H1 (cell line): ENCODE measurements around the gene DEFB125. TPM values are rescaled to one million over a fixed set of nuclear protein-coding genes. Genes with fewer than 3 reads are reported as not detected.
"Not testable (repeated sequence)": the region's sequence is repeated elsewhere in the genome, so short reads cannot be mapped to it uniquely, and the experiment has no call there.

Experiments
- CTCF ChIA-PET: fragments of 300-600 bp; sonication (Branson Sonifier 250); formaldehyde crosslinking; loops from one replicate; lab custom pipeline; 2021; ENCODE audit not compliant: partially characterized antibody; lab: Charles Lee
- POLR2A ChIA-PET: fragments of 300-600 bp; sonication (Branson Sonifier 250); formaldehyde crosslinking; loops from one replicate; lab custom pipeline; 2021; ENCODE audit warnings: inconsistent platforms; ENCODE audit not compliant: partially characterized antibody; lab: Charles Lee
- DNase-seq, 2 experiments: peaks; one replicate each; pipeline versions ENCODE4 v3.0.0 to v3.0.0-alpha.2; 2010 to 2022; ENCODE audit warnings: low spot score in 2 of 2, low read depth in 1 of 2, mixed read lengths in 1 of 2
- FAIRE-seq: peaks from 2 replicates; lab custom pipeline; 2011; peaks lifted over from hg19 to GRCh38; lab: Jason Lieb, UNC
- H2AFZ ChIP-seq: 2 replicates; pipeline ENCODE4 v1.8.1; 2012; ENCODE audit warnings: low read length, inconsistent platforms
- H2AK5ac ChIP-seq: 2 replicates; pipeline ENCODE4 v1.6.1; 2013; ENCODE audit warnings: low read depth, low read length
- H2BK120ac ChIP-seq: replicated peaks from 2 replicates; pipeline ENCODE3; 2013; ENCODE audit warnings: low read depth, low read length, inconsistent platforms
- H2BK12ac ChIP-seq: 2 replicates; pipeline ENCODE4 v1.6.1; 2013; ENCODE audit warnings: low read depth, low read length
- H2BK15ac ChIP-seq: 2 replicates; pipeline ENCODE4 v1.6.1; 2013; ENCODE audit warnings: low read length
- H2BK20ac ChIP-seq: 2 replicates; pipeline ENCODE4 v1.6.1; 2013; ENCODE audit warnings: low read length
- H2BK5ac ChIP-seq: 2 replicates; pipeline ENCODE4 v1.6.1; 2013; ENCODE audit warnings: low read depth, low read length
- H3K14ac ChIP-seq: 2 replicates; pipeline ENCODE4 v1.6.1; 2013; ENCODE audit warnings: inconsistent platforms; ENCODE audit not compliant: insufficient read length
- H3K18ac ChIP-seq: 2 replicates; pipeline ENCODE4 v1.6.1; 2013; ENCODE audit warnings: low read length; ENCODE audit errors: extremely low read depth
- H3K23ac ChIP-seq: 2 replicates; pipeline ENCODE4 v1.6.1; 2013; ENCODE audit warnings: inconsistent platforms; ENCODE audit not compliant: insufficient read length
- H3K23me2 ChIP-seq: 2 replicates; pipeline ENCODE4 v1.6.1; 2013; ENCODE audit warnings: low read depth, low read length
- H3K27ac ChIP-seq: 2 replicates; pipeline ENCODE4 v1.6.1; 2011; ENCODE audit warnings: low read depth, low read length, inconsistent platforms
- H3K27me3 ChIP-seq, 4 experiments: replicated peaks in 1 of 4; 1 replicate in 1 of 4; 2 replicates in 3 of 4; pipeline versions ENCODE4 v1.6.1 to v1.8.1; 2011 to 2013; ENCODE audit warnings: low read length in 3 of 4, mild to moderate bottlenecking in 3 of 4, inconsistent platforms in 2 of 4, mixed read lengths in 2 of 4, moderate library complexity in 1 of 4; ENCODE audit not compliant: control insufficient read depth in 3 of 4, insufficient read depth in 3 of 4; ENCODE audit errors: extremely low read depth in 1 of 4
- H3K36me3 ChIP-seq, 4 experiments: 2 replicates each; pipeline versions ENCODE4 v1.6.1 to v1.8.1; 2011 to 2013; ENCODE audit warnings: mild to moderate bottlenecking in 4 of 4, low read length in 3 of 4, moderate library complexity in 2 of 4, control low read depth in 1 of 4, inconsistent platforms in 1 of 4; ENCODE audit not compliant: insufficient read depth in 4 of 4, control insufficient read depth in 2 of 4
- H3K4ac ChIP-seq: replicated peaks from 2 replicates; pipeline ENCODE3; 2013; ENCODE audit warnings: low read length, low read depth, mixed read lengths, inconsistent platforms; ENCODE audit not compliant: insufficient read length
- H3K4me1 ChIP-seq, 4 experiments: replicated peaks in 1 of 4; 1 replicate in 1 of 4; 2 replicates in 3 of 4; pipeline versions ENCODE4 v1.6.1 to v1.8.1; 2011 to 2013; ENCODE audit warnings: low read length in 3 of 4, inconsistent platforms in 2 of 4, mixed read lengths in 1 of 4; ENCODE audit not compliant: insufficient read depth in 4 of 4, control insufficient read depth in 3 of 4
- H3K4me2 ChIP-seq, 2 experiments: 2 replicates each; pipeline versions ENCODE4 v1.6.1 to v1.8.1; 2011 to 2013; ENCODE audit warnings: low read depth in 2 of 2, low read length in 2 of 2, control low read depth in 1 of 2, inconsistent platforms in 1 of 2, mild to moderate bottlenecking in 1 of 2; ENCODE audit not compliant: insufficient read depth in 1 of 2
- H3K4me3 ChIP-seq, 4 experiments: fragments of 200-600, 300-600 bp in 1 of 4; sonication (generic), shearing (Covaris generic), sonication (Bioruptor Twin) in 1 of 4; 2 replicates each; pipeline versions ENCODE4 v1.5.1 to v1.8.1; 2011 to 2016; ENCODE audit warnings: low read length in 4 of 4, low read depth in 3 of 4, control low read depth in 2 of 4, inconsistent platforms in 2 of 4, mild to moderate bottlenecking in 2 of 4, mixed read lengths in 1 of 4, moderate library complexity in 1 of 4; ENCODE audit not compliant: insufficient read depth in 2 of 4; ENCODE audit errors: extremely low read depth in 1 of 4
- H3K56ac ChIP-seq: replicated peaks from 2 replicates; pipeline ENCODE3; 2013; ENCODE audit warnings: low read depth, mild to moderate bottlenecking, mixed read lengths, low read length, inconsistent platforms; ENCODE audit not compliant: insufficient read length
- H3K79me1 ChIP-seq: 2 replicates; pipeline ENCODE4 v1.6.1; 2013; ENCODE audit warnings: low read depth, low read length, control low read depth
- H3K79me2 ChIP-seq, 2 experiments: 2 replicates each; pipeline versions ENCODE4 v1.6.1 to v1.8.1; 2012 to 2013; ENCODE audit warnings: low read length in 2 of 2, mild to moderate bottlenecking in 2 of 2, inconsistent platforms in 1 of 2; ENCODE audit not compliant: insufficient read depth in 2 of 2, control insufficient read depth in 1 of 2
- H3K9ac ChIP-seq, 4 experiments: replicated peaks in 1 of 4; 1 replicate in 1 of 4; 2 replicates in 3 of 4; pipeline versions ENCODE4 v1.6.1 to v1.8.1; 2011 to 2013; ENCODE audit warnings: low read depth in 3 of 4, low read length in 3 of 4, control low read depth in 2 of 4, mild to moderate bottlenecking in 2 of 4, moderate library complexity in 2 of 4, inconsistent platforms in 1 of 4; ENCODE audit errors: extremely low read depth in 1 of 4
- H3K9me3 ChIP-seq, 2 experiments: 2 replicates each; pipeline versions ENCODE4 v1.6.1 to v1.8.1; 2012 to 2013; ENCODE audit warnings: mild to moderate bottlenecking in 2 of 2, moderate library complexity in 2 of 2, control low read depth in 1 of 2, inconsistent platforms in 1 of 2, low read depth in 1 of 2, low read length in 1 of 2, mixed read lengths in 1 of 2; ENCODE audit not compliant: insufficient read depth in 2 of 2
- H4K20me1 ChIP-seq, 2 experiments: replicated peaks in 1 of 2; 2 replicates each; pipeline versions ENCODE3 to v1.8.1; 2011 to 2013; ENCODE audit warnings: inconsistent platforms in 2 of 2, low read length in 2 of 2, mild to moderate bottlenecking in 1 of 2; ENCODE audit not compliant: insufficient read depth in 2 of 2, control insufficient read depth in 1 of 2
- H4K5ac ChIP-seq: 2 replicates; pipeline ENCODE4 v1.6.1; 2013; ENCODE audit warnings: low read length, low read depth, mixed read lengths, inconsistent platforms; ENCODE audit not compliant: insufficient read length
- H4K8ac ChIP-seq: 2 replicates; pipeline ENCODE4 v1.8.0; 2013; ENCODE audit warnings: mild to moderate bottlenecking, moderate library complexity, low read length, inconsistent platforms; ENCODE audit not compliant: insufficient read depth; ENCODE audit errors: extremely low read depth
- H4K91ac ChIP-seq: replicated peaks from 2 replicates; pipeline ENCODE3; 2013; ENCODE audit warnings: low read length, mixed read lengths, inconsistent platforms; ENCODE audit not compliant: insufficient read length
- BACH1 ChIP-seq: IDR thresholded peaks from 2 replicates; pipeline ENCODE4 v1.6.1; 2012; ENCODE audit warnings: low read length, improper control_type of control experiment
- JUND ChIP-seq: IDR thresholded peaks from 2 replicates; pipeline ENCODE4 v1.6.1; 2011; ENCODE audit warnings: mild to moderate bottlenecking, improper control_type of control experiment, low read length
- POLR2AphosphoS5 ChIP-seq: IDR thresholded peaks from 2 replicates; pipeline ENCODE4 v1.6.1; 2011; ENCODE audit warnings: low read depth, low read length
- YY1 ChIP-seq: IDR thresholded peaks from 2 replicates; pipeline ENCODE4 v1.6.1; 2011; ENCODE audit warnings: low read depth, mild to moderate bottlenecking, low read length
- WGBS, 2 experiments: shearing (Covaris generic) in 1 of 2; methylation state at CpG; one replicate each; pipeline versions ENCODE4 v1.1.6 to v1.1.7; 2013 to 2015; ENCODE audit warnings: low lambda C conversion rate in 2 of 2, mixed read lengths in 2 of 2, inconsistent platforms in 1 of 2, low coverage in 1 of 2, missing lambda C conversion rate in 1 of 2; ENCODE audit not compliant: insufficient replicate concordance in 2 of 2, insufficient coverage in 1 of 2, insufficient read length in 1 of 2; ENCODE audit errors: extremely low coverage in 1 of 2, missing lambda C conversion rate in 1 of 2; 5-methylcytosine and 5-hydroxymethylcytosine counted together
- polyA plus RNA-seq, 7 experiments: library from polyadenylated mRNA; depleted of rRNA in 3 of 7; stranded (reverse) in 5 of 7; unstranded in 2 of 7; fragments of >200 nt in 5 of 7; fragments of 200-250 nt in 2 of 7; gene quantifications; 1 replicate in 5 of 7; 2 replicates in 1 of 7; 4 replicates in 1 of 7; pipeline versions ENCODE4 v1.2.1 to v1.2.3, GENCODE V29; 2011 to 2013; ENCODE audit warnings: missing spikeins in 2 of 7, mixed read lengths in 2 of 7
- total RNA-seq: library from RNA; stranded (reverse); fragmentation: NEBNext Ultra II Directional; extraction: Animal tissue kit (Norgen Biotek cat#: 25700); gene quantifications from 2 replicates; pipeline ENCODE4 v1.2.1, GENCODE V29; 2021

DEFB125 gene
- total and polyA plus RNA-seq, 2 of the 8 experiments (the other 6 are each of a cell fraction or from before 2014, with no cell fraction given) = not detected

DNA sequence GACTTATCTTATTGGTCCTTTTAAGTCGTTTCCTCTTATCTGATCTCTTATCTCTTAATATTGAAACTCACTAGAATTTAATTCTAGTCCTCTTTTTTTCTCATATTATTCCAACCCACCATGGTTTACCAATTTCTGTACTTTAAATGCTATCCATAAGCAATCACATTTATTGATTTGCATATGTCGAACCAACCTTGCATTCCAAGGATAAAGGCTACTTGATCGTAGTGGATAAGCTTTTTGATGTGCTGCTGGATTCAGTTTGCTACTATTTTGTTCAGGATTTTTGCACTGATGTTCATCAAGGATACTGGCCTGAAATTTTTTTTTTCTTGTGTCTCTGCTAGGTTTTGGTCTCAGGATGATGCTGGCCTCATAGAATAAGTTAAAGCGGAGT, 7.7 kb downstream of the DEFB125 start:
- CTCF ChIA-PET = interaction anchor here (1.3 kb wide), 1 partner anchor 8 kb away, joined by 3 read pairs; no protein-coding TSS in a partner anchor
- POLR2A ChIA-PET = no interaction called here
- WGBS, 2 experiments = 75% methylated on average over 4 of the region's 4 CpGs; no CpG with 5 or more reads in 1 of the 2 experiments

DNA sequence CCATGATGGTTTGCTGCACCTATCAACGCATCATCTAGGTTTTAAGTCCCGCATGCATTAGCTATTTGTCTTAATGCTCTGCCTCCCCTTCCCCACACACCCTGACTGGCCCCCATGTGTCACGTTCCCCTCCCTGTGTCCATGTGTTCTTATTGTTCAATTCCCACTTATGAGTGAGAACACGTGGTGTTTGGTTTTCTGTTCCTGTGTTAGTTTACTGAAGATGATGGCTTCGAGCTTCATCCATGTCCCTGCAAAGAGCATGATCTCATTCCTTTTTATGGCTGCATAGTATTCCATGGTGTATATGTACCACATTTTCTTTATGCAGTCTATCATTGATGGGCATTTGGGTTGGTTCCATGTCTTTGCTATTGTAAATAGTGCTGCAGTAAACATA, 10.2 kb downstream of the DEFB125 start:
- H3K9ac ChIP-seq, H3K4me1 ChIP-seq, H3K4ac ChIP-seq, POLR2A ChIA-PET, H3K23me2 ChIP-seq, H2BK5ac ChIP-seq, H4K20me1 ChIP-seq, H3K23ac ChIP-seq, FAIRE-seq, H3K27me3 ChIP-seq, DNase-seq, H3K27ac ChIP-seq, H4K8ac ChIP-seq, H3K56ac ChIP-seq, H2AFZ ChIP-seq, H3K14ac ChIP-seq, H3K18ac ChIP-seq, H2BK120ac ChIP-seq, H3K4me2 ChIP-seq, H2BK20ac ChIP-seq, H4K91ac ChIP-seq, H3K36me3 ChIP-seq, H2BK15ac ChIP-seq, H4K5ac ChIP-seq, H2BK12ac ChIP-seq, H2AK5ac ChIP-seq, H3K79me1 ChIP-seq, CTCF ChIA-PET, H3K4me3 ChIP-seq, H3K79me2 ChIP-seq: not testable (repeated sequence)
- WGBS, 2 experiments = 74% methylated on average over 5 of the region's 5 CpGs; no CpG with 5 or more reads in 1 of the 2 experiments
- H3K9me3 ChIP-seq = peaks cover 40 to 55% of the 10 kb centered on the region in 2 experiments

More for the DNA sequence above, 7.7 kb downstream of the DEFB125 start:
- no peak overlapping the region for H3K56ac ChIP-seq
- H2BK20ac ChIP-seq = no peak overlapping the region
- DNase-seq (no peak), FAIRE-seq (no peak)
- H2BK120ac ChIP-seq = no peak overlapping the region
- H3K9me3 ChIP-seq = peaks cover 51 to 59% of the 10 kb centered on the region in 2 experiments
- no peak overlapping the region for H3K18ac ChIP-seq
- TF ChIP-seq BACH1 (no peak), POLR2AphosphoS5 (no peak), JUND (no peak), YY1 (no peak)
- TF ChIP-seq, all 59 proteins: peak for 0
- no peak overlapping the region for H4K8ac ChIP-seq
- no peak overlapping the region for H3K14ac ChIP-seq
- no peak overlapping the region for H2BK5ac ChIP-seq
- no peaks in the 10 kb centered on the region for H3K27me3 ChIP-seq
- H3K79me2 ChIP-seq = no peaks in the 10 kb centered on the region
- H3K23ac ChIP-seq = no peak overlapping the region
- H3K9ac ChIP-seq = no peak overlapping the region
- H2BK15ac ChIP-seq = no peak overlapping the region
- H4K5ac ChIP-seq = no peak overlapping the region
- H4K20me1 ChIP-seq = no peaks in the 10 kb centered on the region
- no peak overlapping the region for H2BK12ac ChIP-seq
- H3K23me2 ChIP-seq = no peaks in the 10 kb centered on the region
- H3K4ac ChIP-seq = no peak overlapping the region
- no peak overlapping the region for H2AFZ ChIP-seq
- no peak overlapping the region for H2AK5ac ChIP-seq
- no peak overlapping the region for H3K4me3 ChIP-seq
- no peak overlapping the region for H3K27ac ChIP-seq
- no peaks in the 10 kb centered on the region; a peak in 1 of 8 replicates for H3K36me3 ChIP-seq
- H3K79me1 ChIP-seq = no peaks in the 10 kb centered on the region
- H3K4me2 ChIP-seq = no peak overlapping the region
- H3K4me1 ChIP-seq = no peaks in the 10 kb centered on the region
- H4K91ac ChIP-seq = no peak overlapping the region
